CD14-positive monocyte (primary cell): ENCODE data around the gene DENND1A. TPM values are rescaled to one million over a fixed set of nuclear protein-coding genes. Genes with fewer than 3 reads are reported as not detected.

Experiments used
- DNase-seq, 3 donors: peaks; one replicate each; pipeline ENCODE4 v3.0.0-alpha.2; 2011 to 2022
- H2AFZ ChIP-seq: 2 replicates; pipeline ENCODE4 v1.6.0; 2012; ENCODE audit warnings: mild to moderate bottlenecking, low read depth, low read length, inconsistent platforms; ENCODE audit not compliant: insufficient read depth, poor library complexity, severe bottlenecking
- H3K27ac ChIP-seq, 2 donors: 1 replicate in 1 of 2; 2 replicates in 1 of 2; pipeline ENCODE4 v1.5.1; 2012 to 2013; ENCODE audit warnings: low read length in 2 of 2, control low read depth in 1 of 2, inconsistent platforms in 1 of 2, low read depth in 1 of 2, mild to moderate bottlenecking in 1 of 2
- H3K27me3 ChIP-seq, 2 donors: one replicate each; pipeline versions ENCODE4 v1.6.0 to v1.6.1; 2011 to 2013; ENCODE audit warnings: low read length in 2 of 2; ENCODE audit not compliant: control insufficient read depth in 2 of 2, insufficient read depth in 2 of 2
- H3K36me3 ChIP-seq, 2 donors: replicated peaks in 1 of 2; 1 replicate in 1 of 2; 2 replicates in 1 of 2; pipeline versions ENCODE4 v1.5.1 to v1.6.1; 2012 to 2013; ENCODE audit warnings: low read length in 2 of 2, control low read depth in 1 of 2, inconsistent platforms in 1 of 2, mild to moderate bottlenecking in 1 of 2; ENCODE audit not compliant: insufficient read depth in 2 of 2, control insufficient read depth in 1 of 2
- H3K4me1 ChIP-seq, 2 donors: 1 replicate in 1 of 2; 2 replicates in 1 of 2; pipeline versions ENCODE4 v1.5.1 to v1.6.1; 2012 to 2013; ENCODE audit warnings: low read length in 2 of 2, control low read depth in 1 of 2, inconsistent platforms in 1 of 2, mild to moderate bottlenecking in 1 of 2, moderate library complexity in 1 of 2; ENCODE audit not compliant: insufficient read depth in 2 of 2, control insufficient read depth in 1 of 2
- H3K4me2 ChIP-seq: replicated peaks from 2 replicates; pipeline ENCODE3; 2012; ENCODE audit warnings: low read length, moderate library complexity, mild to moderate bottlenecking; ENCODE audit not compliant: poor library complexity, severe bottlenecking; ENCODE audit errors: extremely low read depth
- H3K4me3 ChIP-seq, 3 experiments: fragments of 200-600 bp in 1 of 3; sonication (generic) in 1 of 3; replicated peaks in 1 of 3; 1 replicate in 2 of 3; 2 replicates in 1 of 3; pipeline ENCODE4 v1.5.1; 2011 to 2013; ENCODE audit warnings: low read length in 3 of 3, mild to moderate bottlenecking in 3 of 3, control low read depth in 2 of 3, low read depth in 2 of 3, inconsistent platforms in 1 of 3, moderate library complexity in 1 of 3
- H3K79me2 ChIP-seq: 2 replicates; pipeline ENCODE4 v1.6.0; 2012; ENCODE audit warnings: mild to moderate bottlenecking, control low read depth, inconsistent platforms, low read length, moderate library complexity; ENCODE audit not compliant: insufficient read depth
- H3K9ac ChIP-seq: 2 replicates; pipeline ENCODE4 v1.6.0; 2017; ENCODE audit warnings: low read length, mild to moderate bottlenecking; ENCODE audit not compliant: insufficient read depth, poor library complexity, severe bottlenecking
- H3K9me3 ChIP-seq, 2 donors: replicated peaks in 1 of 2; 1 replicate in 1 of 2; 2 replicates in 1 of 2; pipeline versions ENCODE4 v1.5.1 to v1.6.1; 2012 to 2013; ENCODE audit warnings: low read length in 2 of 2, control low read depth in 1 of 2; ENCODE audit not compliant: control insufficient read depth in 1 of 2, insufficient read depth in 1 of 2
- H4K20me1 ChIP-seq: 2 replicates; pipeline ENCODE4 v1.6.0; 2012; ENCODE audit warnings: mild to moderate bottlenecking, low read length, control low read depth, moderate library complexity; ENCODE audit not compliant: insufficient read depth
- H3K27ac Mint-ChIP-seq, 7 donors: one replicate each; pipeline ENCODE4 v1.8.0; 2020; ENCODE audit warnings: mild to moderate bottlenecking in 7 of 7, mixed read lengths in 7 of 7, moderate library complexity in 6 of 7, inconsistent platforms in 2 of 7
- H3K27me3 Mint-ChIP-seq, 3 donors: one replicate each; pipeline ENCODE4 v1.8.0; 2021 to 2022; ENCODE audit warnings: low read depth in 3 of 3, mild to moderate bottlenecking in 3 of 3, mixed read lengths in 3 of 3, moderate library complexity in 3 of 3, inconsistent platforms in 1 of 3
- H3K36me3 Mint-ChIP-seq, 2 donors: one replicate each; pipeline ENCODE4 v1.8.0; 2020; ENCODE audit warnings: mixed read lengths in 2 of 2, inconsistent platforms in 1 of 2, mild to moderate bottlenecking in 1 of 2
- H3K4me1 Mint-ChIP-seq: one replicate; pipeline ENCODE4 v1.8.0; 2020; ENCODE audit warnings: mild to moderate bottlenecking, mixed read lengths
- H3K4me3 Mint-ChIP-seq, 2 donors: one replicate each; pipeline ENCODE4 v1.8.0; 2020; ENCODE audit warnings: mild to moderate bottlenecking in 2 of 2, mixed read lengths in 2 of 2, moderate library complexity in 1 of 2
- H3K9me3 Mint-ChIP-seq, 7 donors: one replicate each; pipeline ENCODE4 v1.8.0; 2020 to 2022; ENCODE audit warnings: mixed read lengths in 7 of 7, mild to moderate bottlenecking in 6 of 7, moderate library complexity in 6 of 7, inconsistent platforms in 2 of 7
- WGBS: methylation state at CpG from one replicate; pipeline ENCODE4 v1.1.5; 2013; ENCODE audit warnings: missing lambda C conversion rate; ENCODE audit not compliant: insufficient coverage; 5-methylcytosine and 5-hydroxymethylcytosine counted together
- intact Hi-C, 2 donors: fragments of 100-400 bp; cut with micrococcal nuclease; formaldehyde crosslinking; loops; one replicate each; pipeline versions ENCODE4 v1.15.0 to v1.15.1; 2023
- polyA plus RNA-seq, 3 donors: library from polyadenylated mRNA; depleted of rRNA in 1 of 3; unstranded in 2 of 3; stranded (reverse) in 1 of 3; fragments of 300-500 nt in 2 of 3; fragments of >200 nt in 1 of 3; fragmentation: Illumina TruSeq in 2 of 3; gene quantifications; 1 replicate in 2 of 3; 2 replicates in 1 of 3; pipeline ENCODE4 v1.2.3, GENCODE V29; 2012 to 2021
- TF ChIP-seq, protein P1 (sequence below): fragments of 200-600 bp; IDR thresholded peaks from one replicate; pipeline ENCODE4 v1.8.0; 2022; ENCODE audit warnings: antibody characterized with exemption, mild to moderate bottlenecking

The DENND1A gene
- polyA plus RNA-seq, 3 donors, result 24.8 to 73.0 (median 29.4) TPM

- no peak overlapping the region for H3K4me3 Mint-ChIP-seq
- TF ChIP-seq, protein P1, sequence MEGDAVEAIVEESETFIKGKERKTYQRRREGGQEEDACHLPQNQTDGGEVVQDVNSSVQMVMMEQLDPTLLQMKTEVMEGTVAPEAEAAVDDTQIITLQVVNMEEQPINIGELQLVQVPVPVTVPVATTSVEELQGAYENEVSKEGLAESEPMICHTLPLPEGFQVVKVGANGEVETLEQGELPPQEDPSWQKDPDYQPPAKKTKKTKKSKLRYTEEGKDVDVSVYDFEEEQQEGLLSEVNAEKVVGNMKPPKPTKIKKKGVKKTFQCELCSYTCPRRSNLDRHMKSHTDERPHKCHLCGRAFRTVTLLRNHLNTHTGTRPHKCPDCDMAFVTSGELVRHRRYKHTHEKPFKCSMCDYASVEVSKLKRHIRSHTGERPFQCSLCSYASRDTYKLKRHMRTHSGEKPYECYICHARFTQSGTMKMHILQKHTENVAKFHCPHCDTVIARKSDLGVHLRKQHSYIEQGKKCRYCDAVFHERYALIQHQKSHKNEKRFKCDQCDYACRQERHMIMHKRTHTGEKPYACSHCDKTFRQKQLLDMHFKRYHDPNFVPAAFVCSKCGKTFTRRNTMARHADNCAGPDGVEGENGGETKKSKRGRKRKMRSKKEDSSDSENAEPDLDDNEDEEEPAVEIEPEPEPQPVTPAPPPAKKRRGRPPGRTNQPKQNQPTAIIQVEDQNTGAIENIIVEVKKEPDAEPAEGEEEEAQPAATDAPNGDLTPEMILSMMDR, result no peak
- H3K4me3 ChIP-seq, result no peak overlapping the region
- peaks cover 84% of the 10 kb centered on the region for H4K20me1 ChIP-seq
- H3K79me2 ChIP-seq, result no peaks in the 10 kb centered on the region
- H3K9me3 ChIP-seq, result no peaks in the 10 kb centered on the region
- no peak overlapping the region for H2AFZ ChIP-seq
- peaks cover 9 to 69% of the 10 kb centered on the region in 2 donors for H3K36me3 ChIP-seq
- no peak overlapping the region for H3K27ac ChIP-seq
- peaks cover 34 to 47% of the 10 kb centered on the region in 2 donors for H3K36me3 Mint-ChIP-seq
- H3K27me3 ChIP-seq, result no peaks in the 10 kb centered on the region
- no peak overlapping the region for H3K4me2 ChIP-seq
- DNase-seq, result no peak
- H3K4me1 ChIP-seq, result no peaks in the 10 kb centered on the region
- H3K27ac Mint-ChIP-seq, result no peak overlapping the region
- intact Hi-C loops, result no loop called here
- no peaks in the 10 kb centered on the region for H3K9me3 Mint-ChIP-seq
- WGBS, result 94% methylated on average over 7 of the region's 8 CpGs
- no peaks in the 10 kb centered on the region for H3K4me1 Mint-ChIP-seq
- H3K9ac ChIP-seq, result no peak overlapping the region
- H3K27me3 Mint-ChIP-seq, result peaks cover 0 to 1% (median 0%) of the 10 kb centered on the region in 3 donors
Measured at GRCh38 chr9:123493627-123494026, 436.3 kb downstream of the DENND1A start.

- Histone ChIP-seq H3K36me3 (peaks cover 9 to 80% of the 10 kb centered on the region in 2 donors), H3K27me3 (no peaks in the 10 kb centered on the region), H3K79me2 (no peaks in the 10 kb centered on the region), H4K20me1 (peaks cover 85% of the 10 kb centered on the region), H2AFZ (no peak overlapping the region), H3K9ac (no peak overlapping the region), H3K9me3 (no peaks in the 10 kb centered on the region), H3K4me3 (no peak overlapping the region), H3K4me1 (no peaks in the 10 kb centered on the region), H3K27ac (no peak overlapping the region), H3K4me2 (no peak overlapping the region)
- DNase-seq, result no peak
- intact Hi-C loops, result no loop called here
- Mint-ChIP-seq H3K4me3 (no peak overlapping the region), H3K4me1 (no peaks in the 10 kb centered on the region), H3K27ac (peak overlapping the region in 1 of 7 donors; percentile 19), H3K27me3 (no peaks in the 10 kb centered on the region), H3K9me3 (no peaks in the 10 kb centered on the region), H3K36me3 (peaks cover 37 to 44% of the 10 kb centered on the region in 2 donors)
- 95% methylated on average over 4 of the region's 6 CpGs for WGBS
- TF ChIP-seq, protein P1, result no peak
Measured at GRCh38 chr9:123490688-123491087, 439.2 kb downstream of the DENND1A start.
